GM23248 (cell line): Measurements from ENCODE around the gene IFTAP.

Source experiments
- EZH2 ChIP-seq: fragments of 200-600 bp; sonication (generic); IDR thresholded peaks from 2 replicates; pipeline ENCODE4 v1.6.1; 2018; ENCODE audit warnings: antibody characterized with exemption, mild to moderate bottlenecking; ENCODE audit not compliant: insufficient read depth, poor library complexity, severe bottlenecking
- EZH2phosphoT487 ChIP-seq: fragments of 200-600 bp; sonication (generic); IDR thresholded peaks from 2 replicates; pipeline ENCODE4 v1.6.1; 2018; ENCODE audit warnings: antibody characterized with exemption, moderate library complexity, mild to moderate bottlenecking, low read depth; ENCODE audit not compliant: insufficient read depth

GRCh38 chr11:36602135-36602534 lies 7.8 kb downstream of the IFTAP start:
- TF ChIP-seq EZH2: no peak
- TF ChIP-seq EZH2phosphoT487: no peak
